HG02943 (cell line): ENCODE results near the gene NAALADL2.
"Not testable (repeated sequence)": the region's sequence is repeated elsewhere in the genome, so short reads cannot be mapped to it uniquely, and the experiment has no call there.

Experiments
- ATAC-seq: cut with Tn5 transposase; IDR thresholded peaks from one replicate; pipeline ENCODE4 v1.9.1; 2021; ENCODE audit warnings: mild to moderate bottlenecking, low read depth, moderate library complexity; ENCODE audit not compliant: unreplicated experiment

NAALADL2 gene

DNA sequence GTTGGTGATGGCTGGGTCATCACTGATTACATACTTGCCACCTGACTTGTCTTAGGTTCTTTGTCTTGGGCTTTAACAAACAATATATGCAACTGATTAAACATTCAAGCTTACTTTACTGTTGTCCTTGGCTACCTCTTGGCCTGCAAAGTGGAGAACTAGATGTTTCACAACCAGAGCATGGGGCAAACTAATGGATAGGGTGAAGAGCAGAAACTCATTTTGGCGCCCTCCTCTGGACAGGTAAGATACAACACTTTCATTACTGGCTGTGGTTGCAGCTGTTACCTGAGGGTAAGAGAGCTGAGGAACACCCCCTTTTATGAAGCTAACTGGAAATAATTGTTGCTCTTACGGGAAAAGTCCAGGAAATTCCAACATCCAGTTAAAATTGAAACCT is 262.1 kb downstream of the NAALADL2 start:
- ATAC-seq = no peak

DNA sequence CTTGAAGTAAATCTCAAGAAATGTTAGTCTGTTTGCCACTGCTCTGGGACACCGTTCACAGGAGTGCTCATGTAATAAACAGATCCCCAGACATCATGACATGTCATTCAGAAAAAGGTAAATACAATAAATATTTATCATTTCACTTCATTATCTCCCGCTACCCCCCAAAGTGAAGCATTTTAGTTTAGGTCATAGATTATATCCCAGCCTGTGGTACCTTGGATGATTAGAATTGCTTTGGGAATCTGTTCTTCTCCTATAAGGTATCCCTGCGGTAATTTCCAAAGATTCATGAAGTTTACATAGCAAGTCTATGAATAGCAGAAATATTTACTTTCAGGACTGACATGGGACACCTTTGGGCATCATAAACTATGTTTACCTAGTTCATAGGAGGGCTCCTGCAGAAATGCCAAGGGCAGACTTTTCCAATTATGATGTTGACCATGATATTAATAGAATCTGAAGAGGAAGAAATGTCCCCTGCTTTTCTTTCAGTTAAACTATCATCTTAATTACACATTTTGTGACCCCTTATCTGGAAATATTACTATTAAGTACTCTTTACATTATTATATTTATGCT is 268.0 kb downstream of the NAALADL2 start:
- ATAC-seq = no peak

DNA sequence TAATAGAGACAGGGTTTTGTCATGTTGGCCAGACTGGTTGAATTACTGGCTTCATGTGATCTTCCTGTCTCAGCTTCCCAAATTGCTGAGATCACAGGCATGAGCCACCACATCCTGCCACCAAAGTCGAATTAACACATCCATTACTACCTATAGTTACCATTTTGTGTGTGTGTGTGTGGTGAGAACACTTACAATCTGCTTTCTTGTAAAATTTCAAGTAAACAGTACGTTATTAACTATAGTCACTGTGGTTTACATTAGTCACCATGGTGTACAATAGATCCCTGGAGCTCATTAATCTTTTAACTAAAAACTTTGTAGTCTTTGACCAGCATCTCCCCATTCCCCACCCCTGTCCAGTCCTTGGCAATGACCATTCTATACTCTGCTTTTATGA is 270.0 kb downstream of the NAALADL2 start:
- ATAC-seq = no peak

DNA sequence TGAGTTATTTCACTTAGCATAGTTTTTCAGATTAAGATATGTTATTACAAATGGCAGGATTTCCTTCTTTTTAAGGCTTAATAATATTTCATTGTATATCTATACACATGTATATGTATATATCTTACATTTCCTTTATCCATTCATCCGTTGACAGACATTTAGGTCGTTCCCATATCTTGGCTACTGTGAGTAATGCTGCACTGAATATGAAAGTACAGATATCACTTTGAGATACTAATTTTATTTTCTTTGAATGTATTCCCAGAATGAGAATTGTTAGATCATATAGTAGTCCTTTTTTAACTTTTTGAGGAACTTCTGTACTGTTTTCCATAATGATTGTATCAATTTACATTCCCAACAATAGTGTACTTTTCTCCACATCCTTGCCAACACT is 270.4 kb downstream of the NAALADL2 start:
- ATAC-seq = no peak

DNA sequence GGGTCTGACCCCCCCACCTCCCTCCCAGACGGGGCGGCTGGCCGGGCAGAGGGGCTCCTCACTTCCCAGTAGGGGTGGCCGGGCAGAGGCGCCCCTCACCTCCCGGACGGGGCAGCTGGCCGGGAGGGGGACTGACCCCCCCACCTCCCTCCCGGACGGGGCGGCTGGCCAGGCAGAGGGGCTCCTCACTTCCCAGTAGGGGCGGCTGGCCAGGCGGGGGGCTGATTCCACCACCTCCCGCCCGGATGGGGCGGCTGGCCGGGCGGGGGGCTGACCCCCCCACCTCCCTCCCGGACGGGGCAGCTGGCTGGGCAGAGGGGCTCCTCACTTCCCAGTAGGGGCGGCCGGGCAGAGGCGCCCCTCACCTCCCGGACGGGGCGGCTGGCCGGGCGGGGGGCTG is 272.7 kb downstream of the NAALADL2 start:
- ATAC-seq = not testable (repeated sequence)

DNA sequence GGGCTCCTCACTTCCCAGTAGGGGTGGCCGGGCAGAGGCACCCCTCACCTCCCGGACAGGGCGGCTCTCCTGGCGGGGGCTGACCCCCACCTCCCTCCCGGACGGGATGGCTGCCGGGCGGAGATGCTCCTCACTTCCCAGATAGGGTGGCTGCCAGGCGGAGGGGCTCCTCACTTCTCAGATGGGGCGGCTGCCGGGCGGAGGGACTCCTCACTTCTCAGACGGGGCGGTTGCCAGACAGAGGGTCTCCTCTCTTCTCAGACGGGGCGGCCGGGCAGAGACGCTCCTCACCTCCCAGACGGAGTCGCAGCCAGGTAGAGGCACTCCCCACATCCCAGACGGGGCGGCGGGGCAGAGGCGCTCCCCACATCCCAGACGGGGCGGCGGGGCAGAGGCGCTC is 273.6 kb downstream of the NAALADL2 start:
- ATAC-seq = not testable (repeated sequence)

DNA sequence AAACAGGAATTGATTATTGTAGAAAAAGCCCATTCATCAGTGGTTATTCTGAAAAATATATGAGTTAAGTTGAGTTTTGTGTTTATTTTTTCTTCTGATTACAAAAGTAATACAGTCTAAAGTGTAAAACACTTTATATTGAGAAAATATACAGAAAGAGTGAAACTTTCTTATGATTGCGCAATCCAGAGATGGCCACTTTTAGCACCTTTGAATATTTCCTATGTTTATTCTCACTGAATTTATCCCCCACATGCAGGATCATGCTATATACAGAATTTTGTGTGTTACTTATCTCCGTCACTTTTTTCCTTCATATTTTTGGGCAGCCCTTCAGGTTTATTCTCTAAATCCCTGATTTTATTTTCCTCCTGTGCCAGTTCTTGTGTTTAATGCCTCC is 285.2 kb downstream of the NAALADL2 start:
- no peak for ATAC-seq

DNA sequence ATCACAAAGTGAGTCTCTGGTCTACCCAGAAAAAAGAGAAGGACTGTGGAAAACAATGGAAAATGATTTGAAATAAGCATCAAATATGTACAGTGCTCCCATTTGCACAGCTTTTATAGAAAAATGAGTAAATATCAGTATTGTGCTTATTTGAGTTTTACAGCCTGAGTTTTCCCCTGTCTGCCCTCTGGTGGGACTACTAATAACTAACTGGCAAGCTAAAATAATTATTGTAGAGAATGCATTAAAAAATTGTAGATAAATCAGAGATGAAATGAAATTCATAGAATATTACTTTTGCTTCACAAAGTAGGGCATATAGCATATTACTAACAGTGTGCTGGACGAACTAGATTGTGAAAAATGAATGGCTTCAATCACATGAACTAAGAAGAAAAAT is 287.1 kb downstream of the NAALADL2 start:
- ATAC-seq = no peak

DNA sequence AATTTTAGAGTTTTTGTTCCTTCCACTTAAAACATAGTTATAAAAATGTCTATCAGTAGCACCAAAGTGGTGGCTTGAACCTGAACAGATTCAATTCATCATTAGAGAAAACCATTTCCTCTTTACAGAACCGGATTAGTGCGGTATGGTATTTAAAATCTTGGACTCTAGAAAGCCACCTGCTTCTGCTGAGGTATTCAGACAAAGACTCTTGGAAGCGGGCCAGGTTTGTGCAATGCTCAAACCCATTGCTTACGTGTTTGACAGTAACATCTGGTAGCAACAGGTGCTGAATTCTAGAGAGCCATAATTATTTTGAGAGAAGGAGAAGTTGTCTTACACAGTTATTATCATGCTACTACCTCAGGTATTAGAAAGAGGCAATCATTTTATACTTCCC is 290.5 kb downstream of the NAALADL2 start:
- ATAC-seq = no peak

DNA sequence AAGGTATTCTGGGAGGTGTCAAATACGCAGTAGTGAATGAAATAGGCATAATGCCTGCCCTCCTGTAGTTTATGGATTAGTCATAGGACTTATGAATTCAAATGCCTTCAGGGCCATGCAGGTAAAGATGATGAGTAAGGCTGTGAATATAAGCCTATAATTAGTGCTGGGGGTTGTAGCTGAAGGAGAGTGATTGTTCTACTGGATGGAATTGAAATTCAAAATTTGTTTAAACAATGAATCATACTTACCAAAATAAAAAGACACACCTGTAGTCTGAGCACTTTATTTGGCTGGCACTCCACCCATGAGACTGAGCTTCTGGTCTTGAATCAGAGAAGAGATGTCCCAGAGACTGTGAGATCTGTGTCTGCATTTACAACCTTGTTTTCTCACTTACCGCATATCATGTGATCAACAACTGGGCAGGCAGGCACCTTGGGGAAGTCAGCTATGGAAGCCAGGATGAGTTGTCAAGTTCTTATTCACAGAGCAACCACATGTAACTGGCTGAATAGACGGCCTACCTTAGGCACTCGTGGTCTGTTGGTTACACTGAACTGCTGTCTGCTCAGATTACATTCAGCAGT is 291.8 kb downstream of the NAALADL2 start:
- no peak for ATAC-seq

DNA sequence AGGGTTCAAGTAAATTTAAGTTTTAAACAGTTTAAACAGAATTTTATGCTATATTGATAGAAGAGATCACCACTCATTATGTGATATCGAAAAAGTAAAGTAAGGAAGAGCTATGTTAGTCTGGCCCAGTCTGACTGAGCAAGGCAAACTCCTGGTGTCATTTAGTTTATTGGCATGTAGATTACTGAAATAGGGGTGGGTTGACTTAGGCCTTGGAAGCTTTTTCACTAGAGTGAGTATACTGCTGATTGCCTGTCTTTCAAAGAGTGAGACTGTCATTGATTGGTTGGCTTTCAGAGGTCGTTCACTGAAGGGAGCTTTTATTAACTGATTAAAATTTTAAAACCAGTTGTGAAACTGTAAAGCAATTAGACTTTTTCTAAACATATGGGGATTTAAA is 294.5 kb downstream of the NAALADL2 start:
- ATAC-seq = no peak

DNA sequence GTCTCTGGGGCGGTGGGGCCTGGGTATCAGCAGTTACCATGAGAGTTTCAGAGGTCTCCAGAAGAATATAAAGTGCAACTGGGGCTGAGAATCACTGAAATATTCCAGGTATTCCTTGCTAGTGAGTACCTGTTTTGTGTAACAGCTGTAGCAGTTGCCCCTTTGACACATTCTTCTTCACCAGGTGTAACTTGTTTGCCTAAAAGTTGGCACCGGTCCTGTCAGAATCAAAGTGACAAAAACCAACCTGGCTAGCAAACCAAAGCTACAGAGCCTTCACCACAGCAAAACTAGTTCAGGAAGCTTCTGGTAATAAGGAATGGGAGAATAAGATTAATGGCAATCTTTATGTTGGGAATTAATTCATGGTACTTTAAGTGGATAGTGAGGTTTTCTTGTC is 296.0 kb downstream of the NAALADL2 start:
- no peak for ATAC-seq

DNA sequence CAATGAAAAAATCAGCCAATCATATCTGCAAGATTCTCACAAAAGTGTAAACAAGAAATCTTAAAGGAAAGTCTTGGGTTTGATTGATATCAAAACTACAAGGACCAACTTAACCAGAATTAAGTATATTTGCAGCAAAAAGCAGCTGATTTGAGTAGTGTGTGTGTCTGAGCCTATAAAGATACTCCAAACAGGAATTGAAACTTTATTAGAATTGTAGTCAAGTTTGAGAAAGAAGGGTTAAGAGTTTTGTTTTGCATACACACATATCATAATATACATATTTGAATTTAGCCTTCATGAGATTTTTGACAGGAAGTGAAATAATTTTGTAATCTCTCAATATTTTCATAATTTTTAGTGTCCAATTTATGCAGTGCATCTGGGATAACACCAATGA is 300.1 kb downstream of the NAALADL2 start:
- ATAC-seq = no peak

DNA sequence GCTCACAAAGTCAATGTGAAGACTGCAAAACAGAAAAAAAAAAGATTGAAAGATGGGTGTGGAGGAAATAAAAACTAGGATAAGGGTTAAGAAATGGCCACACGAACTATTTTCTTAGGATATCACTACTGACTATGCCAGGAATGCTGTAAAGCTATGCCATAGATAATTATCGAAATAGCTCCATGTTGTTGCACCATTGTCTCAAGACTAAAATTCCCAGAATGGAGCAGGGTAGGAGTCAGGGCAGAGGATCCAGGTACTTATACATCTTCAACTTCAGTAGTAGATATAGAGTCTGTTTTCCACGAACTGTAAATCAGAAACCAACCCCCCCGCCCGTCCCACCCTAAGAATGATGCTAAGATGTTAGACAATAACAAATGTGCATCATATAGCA is 302.2 kb downstream of the NAALADL2 start:
- no peak for ATAC-seq

DNA sequence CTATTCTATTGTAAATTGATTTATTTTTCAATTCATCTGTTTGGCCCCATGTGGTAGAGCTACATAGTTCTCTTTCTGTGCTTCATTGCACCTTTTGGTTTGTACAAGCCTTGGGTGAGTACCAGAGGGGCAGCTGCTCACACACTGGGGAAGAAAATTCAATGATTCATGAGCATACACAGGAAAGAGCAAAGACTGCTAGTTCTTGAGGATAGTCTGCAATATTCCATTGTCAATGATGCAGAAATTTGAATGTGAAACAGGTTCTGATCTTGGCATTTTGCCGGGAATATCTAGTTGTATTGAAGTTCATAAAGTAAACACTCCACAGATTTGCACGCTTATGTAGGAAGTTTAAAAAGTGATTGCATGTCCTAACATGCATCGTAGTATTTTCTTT is 304.6 kb downstream of the NAALADL2 start:
- no peak for ATAC-seq

DNA sequence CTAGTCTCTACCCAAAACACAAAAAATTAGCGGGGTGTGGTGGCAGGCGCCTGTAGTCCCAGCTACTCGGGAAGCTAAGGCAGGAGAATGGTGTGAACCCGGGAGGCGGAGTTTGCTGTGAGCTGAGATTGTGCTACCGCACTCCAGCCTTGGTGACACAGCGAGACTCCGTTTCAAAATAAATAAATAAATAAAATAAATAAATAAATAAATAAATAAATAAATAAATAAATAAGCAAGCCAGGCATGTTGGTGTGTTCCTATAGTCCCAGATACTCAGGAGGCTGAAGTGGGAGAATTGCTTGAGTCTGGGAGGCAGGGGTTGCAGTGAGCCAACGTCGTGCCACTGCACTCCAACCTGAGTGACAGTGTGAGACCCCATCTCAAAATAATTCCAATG is 314.0 kb downstream of the NAALADL2 start:
- not testable (repeated sequence) for ATAC-seq

DNA sequence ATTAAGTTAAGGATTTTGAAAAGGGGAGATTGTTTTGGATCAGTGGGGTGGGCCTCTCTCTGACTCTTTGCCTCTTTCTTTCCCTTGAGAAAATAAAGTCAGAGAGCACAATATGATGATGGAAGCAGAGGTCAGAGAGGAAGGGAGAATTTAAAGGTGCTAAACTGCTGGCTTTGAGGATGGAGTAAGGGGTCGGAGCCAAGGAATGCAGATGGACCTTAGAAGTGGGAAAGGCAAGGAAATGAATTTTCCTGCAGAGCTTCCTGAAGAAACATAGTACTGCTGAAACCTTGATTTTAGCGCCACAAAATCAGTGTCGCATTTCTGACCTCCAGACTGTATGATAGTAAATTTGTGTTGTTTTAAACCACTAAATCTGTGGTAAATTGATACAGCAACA is 317.4 kb downstream of the NAALADL2 start:
- no peak for ATAC-seq

DNA sequence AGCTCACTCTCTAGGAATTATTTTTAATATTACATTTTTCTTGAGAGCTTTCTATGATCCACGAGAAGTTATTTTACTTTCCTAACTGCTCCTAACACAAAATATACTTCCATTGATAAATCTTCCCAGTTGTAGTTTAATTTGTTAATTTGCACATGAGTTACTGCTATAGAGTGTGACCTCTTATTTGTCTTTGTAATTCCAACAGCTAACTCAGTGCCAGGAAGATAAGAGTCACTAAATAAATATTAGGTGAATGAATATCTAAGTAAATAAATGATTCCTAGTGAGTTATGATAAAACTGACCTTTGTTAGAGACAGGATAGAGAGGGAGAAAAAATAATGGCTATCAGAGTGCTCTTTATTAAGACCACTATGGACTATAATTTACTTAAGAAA is 319.9 kb downstream of the NAALADL2 start:
- no peak for ATAC-seq

DNA sequence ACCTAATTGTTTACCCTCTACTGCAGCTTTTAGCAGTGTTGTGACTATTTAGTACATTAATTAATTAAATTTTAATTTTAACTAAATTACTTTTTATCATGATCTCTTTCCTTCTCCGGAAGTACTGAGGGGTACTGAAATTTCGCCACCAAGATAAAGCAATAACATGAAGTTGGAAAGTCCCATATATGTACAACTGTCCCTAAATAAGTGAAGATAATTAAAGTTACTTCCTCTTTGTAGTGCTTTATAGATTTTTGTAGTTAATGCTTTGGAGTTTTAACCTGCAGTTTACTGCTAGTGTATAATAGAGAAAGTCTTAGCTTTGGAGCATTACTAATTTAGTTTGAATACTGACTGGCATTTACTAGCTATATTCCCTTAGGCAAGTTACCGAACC is 325.3 kb downstream of the NAALADL2 start:
- ATAC-seq = no peak

DNA sequence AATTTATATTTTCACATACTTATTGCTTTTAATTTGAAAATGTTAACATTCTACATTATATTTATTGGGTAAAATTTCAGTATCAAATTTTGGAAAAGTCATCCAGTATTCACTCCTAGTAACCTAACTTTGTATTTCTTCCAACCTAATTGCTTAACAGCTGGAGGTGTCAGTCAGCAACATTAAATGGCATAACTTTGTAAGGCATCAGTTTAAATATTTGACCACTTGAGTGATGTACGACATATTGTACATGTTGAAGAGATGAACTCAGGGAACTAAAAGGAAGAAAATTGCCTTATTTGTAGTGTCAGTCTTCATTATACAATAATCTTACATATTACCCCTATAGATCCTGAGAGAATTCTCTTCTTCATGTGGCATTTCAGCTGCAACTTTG is 326.8 kb downstream of the NAALADL2 start:
- no peak for ATAC-seq

DNA sequence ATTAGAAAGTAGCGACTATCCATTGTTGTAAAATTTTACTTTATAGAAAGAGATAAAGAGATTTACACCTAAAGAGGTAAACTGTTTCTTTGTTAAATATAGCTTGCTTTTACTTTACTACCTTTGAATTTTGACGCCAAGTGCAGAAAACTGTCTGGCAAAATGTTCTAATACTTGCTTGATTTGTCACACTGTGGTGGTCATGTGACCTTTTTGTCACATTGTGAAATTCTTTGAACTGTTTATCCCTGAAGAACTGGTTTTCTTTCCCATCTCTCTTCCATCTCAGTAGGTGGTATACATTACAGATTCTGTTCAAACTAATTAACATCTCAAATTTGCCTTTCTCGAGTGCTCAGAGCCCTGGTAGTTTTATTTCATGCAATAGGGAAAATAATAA is 327.4 kb downstream of the NAALADL2 start:
- ATAC-seq = no peak

DNA sequence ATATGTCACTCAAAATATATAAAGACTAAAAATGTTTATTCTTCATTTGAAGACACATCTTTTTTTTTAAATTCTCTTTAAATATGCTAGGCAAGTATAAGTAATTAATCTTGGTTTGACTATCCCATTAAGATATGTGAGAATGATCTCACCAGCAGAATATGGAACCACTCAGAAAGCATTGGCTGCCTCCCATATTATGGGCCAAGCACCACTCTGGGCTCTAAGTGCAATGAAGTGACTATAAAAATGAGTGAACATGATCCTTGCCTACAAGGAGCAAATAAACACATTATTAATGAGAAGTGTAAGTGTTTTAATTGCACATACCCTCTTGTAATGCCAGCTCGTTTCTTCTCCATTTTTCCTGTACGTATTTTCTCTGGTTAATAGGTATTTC is 328.5 kb downstream of the NAALADL2 start:
- ATAC-seq = no peak

DNA sequence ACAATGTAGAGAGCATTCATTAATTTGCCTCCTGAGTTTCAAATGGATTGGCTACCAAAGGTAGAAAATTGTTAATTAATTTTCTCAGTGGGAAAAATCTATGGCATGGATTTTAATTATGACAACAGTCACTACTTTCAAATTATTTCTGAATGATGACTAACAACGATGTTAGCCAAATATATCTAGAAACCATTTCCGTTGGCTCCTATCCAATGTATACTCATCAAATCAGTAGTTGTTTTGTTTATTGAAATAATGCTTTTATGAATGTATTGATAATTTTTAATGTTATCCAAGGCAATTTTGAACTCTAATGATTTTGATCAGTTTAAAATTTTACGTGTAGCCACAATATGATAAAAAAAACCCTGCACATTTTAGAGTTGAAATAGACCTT is 333.4 kb downstream of the NAALADL2 start:
- no peak for ATAC-seq
